ENCODE data around the gene SRM. TPM values are rescaled to one million over a fixed set of nuclear protein-coding genes. Genes with fewer than 3 reads are reported as not detected.

SRM gene
- total RNA-seq (10 to 100 TPM in 1 of 2 donors, 1 to 10 TPM in 1; 8.6 to 13.6 TPM), polyA plus RNA-seq (10 to 100 TPM; 34.9 to 59.1 TPM)

- Histone ChIP-seq H3K36me3 (ENCODE audit: control insufficient read depth in 4 of 4, insufficient read depth in 3 of 4, low read depth in 1 of 4, low read length in 3 of 4) (peaks cover 0 to 20% (median 8%) of the 10 kb centered on the region in 4 donors), H3K4me1 (ENCODE audit: control insufficient read depth in 4 of 4, insufficient read depth in 4 of 4, low read length in 3 of 4) (peaks cover 5 to 16% (median 10%) of the 10 kb centered on the region in 4 donors), H3K4me3 (ENCODE audit: low read depth in 1 of 3, low read length in 3 of 3) (peak within 1 kb of the TSS; percentile 62 to 96 (median 95)), H3K9ac (ENCODE audit: low read depth in 1 of 2, low read length in 2 of 2) (peak within 1 kb of the TSS; percentile 42 to 89), H3K9me3 (ENCODE audit: control insufficient read depth in 4 of 4, low read length in 3 of 4) (no peaks in the 10 kb centered on the region), H3K27me3 (ENCODE audit: control insufficient read depth in 4 of 4, insufficient read depth in 4 of 4, low read length in 3 of 4) (no peaks in the 10 kb centered on the region), H3K27ac (ENCODE audit: low read depth in 1 of 2, low read length in 2 of 2) (peak within 1 kb of the TSS; percentile 30 to 84)
- WGBS: 1% methylated on average over 83 of the region's 83 CpGs
- TF ChIP-seq RAD21 (IDR thresholded peaks at IDR 0.05) (no peak), CTCF (IDR thresholded peaks at IDR 0.05; ENCODE audit: low read depth, low read length, missing input control) (peak; percentile 70), RXRA (IDR thresholded peaks at IDR 0.05) (no peak), YY1 (IDR thresholded peaks at IDR 0.05) (peak; percentile 12), NR2F2 (IDR thresholded peaks at IDR 0.05) (no peak), REST (IDR thresholded peaks at IDR 0.05) (peak; percentile 21)
- DNase-seq (ENCODE audit: low spot score): peak; percentile 92
These were observed at the start of gene SRM for GRCh38 chr1:11059968-11060830. SRM (minus strand) TSS chr1:11060018; CDS start chr1:11059943, 75 bp downstream.

GRCh38 chr1:11109047-11109760 is 49.4 kb upstream of the SRM start:
- no peak for TF ChIP-seq SP1 (IDR thresholded peaks at IDR 0.05)
- TF ChIP-seq RAD21 (IDR thresholded peaks at IDR 0.05): no peak
- no peak for TF ChIP-seq MAX (IDR thresholded peaks at IDR 0.05)
- no peak for TF ChIP-seq FOXA1 (IDR thresholded peaks at IDR 0.05)
- Histone ChIP-seq H3K4me3 (ENCODE audit: low read depth in 1 of 3, low read length in 3 of 3) (no peak overlapping the region), H3K27ac (ENCODE audit: low read depth in 1 of 2, low read length in 2 of 2) (no peak overlapping the region), H3K4me1 (ENCODE audit: control insufficient read depth in 4 of 4, insufficient read depth in 4 of 4, low read length in 3 of 4) (no peaks in the 10 kb centered on the region), H3K36me3 (ENCODE audit: control insufficient read depth in 4 of 4, insufficient read depth in 3 of 4, low read depth in 1 of 4, low read length in 3 of 4) (peaks cover 6 to 65% (median 48%) of the 10 kb centered on the region in 4 donors), H3K9me3 (ENCODE audit: control insufficient read depth in 4 of 4, low read length in 3 of 4) (no peaks in the 10 kb centered on the region), H3K27me3 (ENCODE audit: control insufficient read depth in 4 of 4, insufficient read depth in 4 of 4, low read length in 3 of 4) (no peaks in the 10 kb centered on the region), H3K9ac (ENCODE audit: low read depth in 1 of 2, low read length in 2 of 2) (no peak overlapping the region)
- 92% methylated on average over 7 of the region's 7 CpGs for WGBS
- DNase-seq (ENCODE audit: low spot score): no peak

Data from liver (tissue), 9 donors.